K562 (cell line): ENCODE measurements around the gene RSRC1. TPM values are rescaled to one million over a fixed set of nuclear protein-coding genes. Genes with fewer than 3 reads are reported as not detected.
A peak's percentile ranks its signal among the peaks of the same experiment; 100 is the strongest.

Experiments used
- ARID2 ChIP-seq: fragments of 450-650 bp; IDR thresholded peaks from 2 replicates; pipeline ENCODE4 v1.6.1; 2017; ENCODE audit warnings: antibody characterized with exemption, mild to moderate bottlenecking
- BRCA1 ChIP-seq, 2 experiments: fragments of 450-650 bp in 1 of 2; sonication (generic) in 1 of 2; formaldehyde crosslinking in 1 of 2; IDR thresholded peaks; 2 replicates each; pipeline versions ENCODE4 v1.5.0 to v1.6.1; 2017 to 2020; ENCODE audit warnings: mild to moderate bottlenecking in 1 of 2, missing genetic modification reagents in 1 of 2
- FUS ChIP-seq: fragments of 200-400 bp; formaldehyde crosslinking; optimal IDR thresholded peaks from 2 replicates; pipeline ENCODE3; 2017; ENCODE audit warnings: low read depth, low read length
- PBX2 ChIP-seq, 2 experiments: IDR thresholded peaks in 1 of 2; conservative IDR thresholded peaks in 1 of 2; 2 replicates each; pipeline ENCODE4 v1.6.1; 2016; ENCODE audit warnings: low read depth in 2 of 2, mild to moderate bottlenecking in 1 of 2, missing compliant biosample characterization in 1 of 2, missing genetic modification characterization in 1 of 2, moderate library complexity in 1 of 2
- POU5F1 ChIP-seq: fragments of 150-350 bp; IDR thresholded peaks from 2 replicates; pipeline ENCODE4 v1.6.1; 2014; ENCODE audit warnings: borderline replicate concordance, low read length, low read depth, mild to moderate bottlenecking; ENCODE audit not compliant: partially characterized antibody
- PREB ChIP-seq: sonication (generic); formaldehyde crosslinking; IDR thresholded peaks from 2 replicates; pipeline ENCODE4 v1.8.1; 2023; ENCODE audit warnings: mild to moderate bottlenecking, missing genetic modification reagents
- SMARCB1 ChIP-seq: IDR thresholded peaks from 2 replicates; pipeline ENCODE4 v1.6.1; 2011; ENCODE audit warnings: improper control_type of control experiment, low read depth; ENCODE audit not compliant: insufficient read length
- SOX6 ChIP-seq: fragments of 450-650 bp; IDR thresholded peaks from 2 replicates; pipeline ENCODE4 v1.6.1; 2014; ENCODE audit warnings: mild to moderate bottlenecking
- ZNF224 ChIP-seq: sonication (generic); formaldehyde crosslinking; IDR thresholded peaks from 2 replicates; pipeline ENCODE4 v1.8.0; 2022; ENCODE audit warnings: mild to moderate bottlenecking, missing genetic modification reagents
- ZNF561 ChIP-seq: fragments of 450-650 bp; formaldehyde crosslinking; conservative IDR thresholded peaks from 2 replicates; pipeline ENCODE4 v1.4.0; 2020; ENCODE audit warnings: mild to moderate bottlenecking, moderate library complexity
- polyA plus RNA-seq, 8 experiments: library from polyadenylated mRNA; depleted of rRNA in 4 of 8; stranded (reverse) in 5 of 8; unstranded in 3 of 8; fragments of >200 nt; fragmentation: Nextera tagmentation in 2 of 8; fragmentation: Illumina TruSeq in 1 of 8; extraction: Ambion mirVana in 2 of 8; extraction: Trizol in 1 of 8; gene quantifications; 2 replicates each; pipeline versions ENCODE4 v1.2.1 to v1.2.3, GENCODE V29; 2011 to 2014; ENCODE audit warnings: inconsistent platforms in 1 of 8, missing spikeins in 1 of 8
- total RNA-seq, 7 experiments: library from RNA; depleted of rRNA in 6 of 7; stranded (reverse); fragments of >200 nt in 6 of 7; fragmentation: Illumina TruSeq in 2 of 7; extraction: Trizol in 2 of 7; gene quantifications; 2 replicates each; pipeline versions ENCODE4 v1.2.1 to v1.2.3, GENCODE V29; 2011 to 2021; ENCODE audit warnings: low replicate concordance in 1 of 7
- TF ChIP-seq, protein P1 (sequence below): fragments of 200-600 bp; sonication (generic); IDR thresholded peaks from one replicate; pipeline ENCODE4 v1.6.1; 2012; ENCODE audit warnings: mild to moderate bottlenecking, low read depth, low read length, inconsistent platforms

Gene RSRC1
- total and polyA plus RNA-seq, 9 of the 15 experiments (the other 6 are each of a cell fraction or from before 2014, with no cell fraction given): 19.3 to 128 (median 75.5) TPM

- TF ChIP-seq PBX2 (CRISPR knock-in tag; IDR thresholded peaks at IDR 0.05; ENCODE audit: low read depth): no peak
- peak; percentile 92 for TF ChIP-seq PBX2 (tag; conservative IDR thresholded peaks at IDR 0.05; ENCODE audit: low read depth)
- no peak for TF ChIP-seq POU5F1
- TF ChIP-seq PREB: no peak
- no peak for TF ChIP-seq SMARCB1
- no peak for TF ChIP-seq BRCA1 (IDR thresholded peaks at IDR 0.05)
- TF ChIP-seq BRCA1 (CRISPR knock-in tag; IDR thresholded peaks at IDR 0.05): no peak
- no peak for TF ChIP-seq FUS
- TF ChIP-seq, protein P1, sequence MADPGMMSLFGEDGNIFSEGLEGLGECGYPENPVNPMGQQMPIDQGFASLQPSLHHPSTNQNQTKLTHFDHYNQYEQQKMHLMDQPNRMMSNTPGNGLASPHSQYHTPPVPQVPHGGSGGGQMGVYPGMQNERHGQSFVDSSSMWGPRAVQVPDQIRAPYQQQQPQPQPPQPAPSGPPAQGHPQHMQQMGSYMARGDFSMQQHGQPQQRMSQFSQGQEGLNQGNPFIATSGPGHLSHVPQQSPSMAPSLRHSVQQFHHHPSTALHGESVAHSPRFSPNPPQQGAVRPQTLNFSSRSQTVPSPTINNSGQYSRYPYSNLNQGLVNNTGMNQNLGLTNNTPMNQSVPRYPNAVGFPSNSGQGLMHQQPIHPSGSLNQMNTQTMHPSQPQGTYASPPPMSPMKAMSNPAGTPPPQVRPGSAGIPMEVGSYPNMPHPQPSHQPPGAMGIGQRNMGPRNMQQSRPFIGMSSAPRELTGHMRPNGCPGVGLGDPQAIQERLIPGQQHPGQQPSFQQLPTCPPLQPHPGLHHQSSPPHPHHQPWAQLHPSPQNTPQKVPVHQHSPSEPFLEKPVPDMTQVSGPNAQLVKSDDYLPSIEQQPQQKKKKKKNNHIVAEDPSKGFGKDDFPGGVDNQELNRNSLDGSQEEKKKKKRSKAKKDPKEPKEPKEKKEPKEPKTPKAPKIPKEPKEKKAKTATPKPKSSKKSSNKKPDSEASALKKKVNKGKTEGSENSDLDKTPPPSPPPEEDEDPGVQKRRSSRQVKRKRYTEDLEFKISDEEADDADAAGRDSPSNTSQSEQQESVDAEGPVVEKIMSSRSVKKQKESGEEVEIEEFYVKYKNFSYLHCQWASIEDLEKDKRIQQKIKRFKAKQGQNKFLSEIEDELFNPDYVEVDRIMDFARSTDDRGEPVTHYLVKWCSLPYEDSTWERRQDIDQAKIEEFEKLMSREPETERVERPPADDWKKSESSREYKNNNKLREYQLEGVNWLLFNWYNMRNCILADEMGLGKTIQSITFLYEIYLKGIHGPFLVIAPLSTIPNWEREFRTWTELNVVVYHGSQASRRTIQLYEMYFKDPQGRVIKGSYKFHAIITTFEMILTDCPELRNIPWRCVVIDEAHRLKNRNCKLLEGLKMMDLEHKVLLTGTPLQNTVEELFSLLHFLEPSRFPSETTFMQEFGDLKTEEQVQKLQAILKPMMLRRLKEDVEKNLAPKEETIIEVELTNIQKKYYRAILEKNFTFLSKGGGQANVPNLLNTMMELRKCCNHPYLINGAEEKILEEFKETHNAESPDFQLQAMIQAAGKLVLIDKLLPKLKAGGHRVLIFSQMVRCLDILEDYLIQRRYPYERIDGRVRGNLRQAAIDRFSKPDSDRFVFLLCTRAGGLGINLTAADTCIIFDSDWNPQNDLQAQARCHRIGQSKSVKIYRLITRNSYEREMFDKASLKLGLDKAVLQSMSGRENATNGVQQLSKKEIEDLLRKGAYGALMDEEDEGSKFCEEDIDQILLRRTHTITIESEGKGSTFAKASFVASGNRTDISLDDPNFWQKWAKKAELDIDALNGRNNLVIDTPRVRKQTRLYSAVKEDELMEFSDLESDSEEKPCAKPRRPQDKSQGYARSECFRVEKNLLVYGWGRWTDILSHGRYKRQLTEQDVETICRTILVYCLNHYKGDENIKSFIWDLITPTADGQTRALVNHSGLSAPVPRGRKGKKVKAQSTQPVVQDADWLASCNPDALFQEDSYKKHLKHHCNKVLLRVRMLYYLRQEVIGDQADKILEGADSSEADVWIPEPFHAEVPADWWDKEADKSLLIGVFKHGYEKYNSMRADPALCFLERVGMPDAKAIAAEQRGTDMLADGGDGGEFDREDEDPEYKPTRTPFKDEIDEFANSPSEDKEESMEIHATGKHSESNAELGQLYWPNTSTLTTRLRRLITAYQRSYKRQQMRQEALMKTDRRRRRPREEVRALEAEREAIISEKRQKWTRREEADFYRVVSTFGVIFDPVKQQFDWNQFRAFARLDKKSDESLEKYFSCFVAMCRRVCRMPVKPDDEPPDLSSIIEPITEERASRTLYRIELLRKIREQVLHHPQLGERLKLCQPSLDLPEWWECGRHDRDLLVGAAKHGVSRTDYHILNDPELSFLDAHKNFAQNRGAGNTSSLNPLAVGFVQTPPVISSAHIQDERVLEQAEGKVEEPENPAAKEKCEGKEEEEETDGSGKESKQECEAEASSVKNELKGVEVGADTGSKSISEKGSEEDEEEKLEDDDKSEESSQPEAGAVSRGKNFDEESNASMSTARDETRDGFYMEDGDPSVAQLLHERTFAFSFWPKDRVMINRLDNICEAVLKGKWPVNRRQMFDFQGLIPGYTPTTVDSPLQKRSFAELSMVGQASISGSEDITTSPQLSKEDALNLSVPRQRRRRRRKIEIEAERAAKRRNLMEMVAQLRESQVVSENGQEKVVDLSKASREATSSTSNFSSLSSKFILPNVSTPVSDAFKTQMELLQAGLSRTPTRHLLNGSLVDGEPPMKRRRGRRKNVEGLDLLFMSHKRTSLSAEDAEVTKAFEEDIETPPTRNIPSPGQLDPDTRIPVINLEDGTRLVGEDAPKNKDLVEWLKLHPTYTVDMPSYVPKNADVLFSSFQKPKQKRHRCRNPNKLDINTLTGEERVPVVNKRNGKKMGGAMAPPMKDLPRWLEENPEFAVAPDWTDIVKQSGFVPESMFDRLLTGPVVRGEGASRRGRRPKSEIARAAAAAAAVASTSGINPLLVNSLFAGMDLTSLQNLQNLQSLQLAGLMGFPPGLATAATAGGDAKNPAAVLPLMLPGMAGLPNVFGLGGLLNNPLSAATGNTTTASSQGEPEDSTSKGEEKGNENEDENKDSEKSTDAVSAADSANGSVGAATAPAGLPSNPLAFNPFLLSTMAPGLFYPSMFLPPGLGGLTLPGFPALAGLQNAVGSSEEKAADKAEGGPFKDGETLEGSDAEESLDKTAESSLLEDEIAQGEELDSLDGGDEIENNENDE: no peak
- peak; percentile 56 for TF ChIP-seq SOX6
- no peak for TF ChIP-seq ZNF561 (CRISPR knock-in tag)
- no peak for TF ChIP-seq ZNF224 (CRISPR knock-in tag)
- no peak for TF ChIP-seq ARID2
Observed at GRCh38 chr3:158407844-158408517, 298.1 kb downstream of the RSRC1 start (continued).
